Erythroblast (primary cell): ENCODE results near the gene DOCK4.

Experiments
- GATA1 ChIP-seq: IDR thresholded peaks from 2 replicates; pipeline ENCODE4 v1.6.1; 2011; ENCODE audit warnings: low read depth, mild to moderate bottlenecking, control low read depth, low read length, moderate library complexity
- POLR2A ChIP-seq: IDR thresholded peaks from 2 replicates; pipeline ENCODE4 v1.6.1; 2011; ENCODE audit warnings: mild to moderate bottlenecking, low read length

DNA sequence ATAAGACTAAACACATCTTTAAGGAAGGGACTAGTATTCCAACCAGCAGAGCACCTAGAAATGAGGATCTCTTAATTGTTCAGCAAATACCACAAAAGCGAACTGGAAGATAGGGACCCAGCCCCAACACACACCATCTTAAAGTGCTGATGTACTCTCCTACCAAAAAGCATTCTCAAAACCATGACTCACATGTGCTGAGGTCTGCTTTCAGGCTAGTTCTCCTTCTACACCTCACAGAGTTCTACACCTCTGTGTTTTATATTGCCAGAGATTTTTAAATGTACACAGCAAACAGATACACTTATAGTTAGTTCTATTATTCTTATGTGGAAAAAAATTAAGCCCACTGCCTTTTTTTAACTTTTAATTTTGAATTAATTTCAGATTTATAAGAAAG, 191.9 kb downstream of the DOCK4 start:
- TF ChIP-seq POLR2A, result no peak
- TF ChIP-seq GATA1, result no peak
